Suprapubic skin (tissue), 3 donors: Measurements from ENCODE around the gene KLHL29.

Experiments used
- EP300 ChIP-seq: sonication (generic); formaldehyde crosslinking; IDR thresholded peaks from one replicate; pipeline ENCODE4 v1.6.1; 2017; ENCODE audit warnings: antibody characterized with exemption
- TF ChIP-seq, protein P1 (sequence below), 2 donors: fragments of 200-600 bp in 1 of 2; fragments of 450-650 bp in 1 of 2; sonication (generic) in 1 of 2; IDR thresholded peaks; one replicate each; pipeline ENCODE4 v1.5.1; 2016 to 2019; ENCODE audit warnings: antibody characterized with exemption in 2 of 2, mild to moderate bottlenecking in 1 of 2, moderate library complexity in 1 of 2

GRCh38 chr2:23656597-23656973 lies 271.6 kb downstream of the KLHL29 start:
- TF ChIP-seq, protein P1, sequence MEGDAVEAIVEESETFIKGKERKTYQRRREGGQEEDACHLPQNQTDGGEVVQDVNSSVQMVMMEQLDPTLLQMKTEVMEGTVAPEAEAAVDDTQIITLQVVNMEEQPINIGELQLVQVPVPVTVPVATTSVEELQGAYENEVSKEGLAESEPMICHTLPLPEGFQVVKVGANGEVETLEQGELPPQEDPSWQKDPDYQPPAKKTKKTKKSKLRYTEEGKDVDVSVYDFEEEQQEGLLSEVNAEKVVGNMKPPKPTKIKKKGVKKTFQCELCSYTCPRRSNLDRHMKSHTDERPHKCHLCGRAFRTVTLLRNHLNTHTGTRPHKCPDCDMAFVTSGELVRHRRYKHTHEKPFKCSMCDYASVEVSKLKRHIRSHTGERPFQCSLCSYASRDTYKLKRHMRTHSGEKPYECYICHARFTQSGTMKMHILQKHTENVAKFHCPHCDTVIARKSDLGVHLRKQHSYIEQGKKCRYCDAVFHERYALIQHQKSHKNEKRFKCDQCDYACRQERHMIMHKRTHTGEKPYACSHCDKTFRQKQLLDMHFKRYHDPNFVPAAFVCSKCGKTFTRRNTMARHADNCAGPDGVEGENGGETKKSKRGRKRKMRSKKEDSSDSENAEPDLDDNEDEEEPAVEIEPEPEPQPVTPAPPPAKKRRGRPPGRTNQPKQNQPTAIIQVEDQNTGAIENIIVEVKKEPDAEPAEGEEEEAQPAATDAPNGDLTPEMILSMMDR (IDR thresholded peaks at IDR 0.05): no peak
- no peak for TF ChIP-seq EP300
